ENCODE measurements around the gene FGF3.

Gene FGF3

GRCh38 chr11:69801513-69802335, 17.5 kb downstream of the FGF3 start:
- TF ChIP-seq ZFX (IDR thresholded peaks at IDR 0.05): no peak
- TF ChIP-seq, protein P1, sequence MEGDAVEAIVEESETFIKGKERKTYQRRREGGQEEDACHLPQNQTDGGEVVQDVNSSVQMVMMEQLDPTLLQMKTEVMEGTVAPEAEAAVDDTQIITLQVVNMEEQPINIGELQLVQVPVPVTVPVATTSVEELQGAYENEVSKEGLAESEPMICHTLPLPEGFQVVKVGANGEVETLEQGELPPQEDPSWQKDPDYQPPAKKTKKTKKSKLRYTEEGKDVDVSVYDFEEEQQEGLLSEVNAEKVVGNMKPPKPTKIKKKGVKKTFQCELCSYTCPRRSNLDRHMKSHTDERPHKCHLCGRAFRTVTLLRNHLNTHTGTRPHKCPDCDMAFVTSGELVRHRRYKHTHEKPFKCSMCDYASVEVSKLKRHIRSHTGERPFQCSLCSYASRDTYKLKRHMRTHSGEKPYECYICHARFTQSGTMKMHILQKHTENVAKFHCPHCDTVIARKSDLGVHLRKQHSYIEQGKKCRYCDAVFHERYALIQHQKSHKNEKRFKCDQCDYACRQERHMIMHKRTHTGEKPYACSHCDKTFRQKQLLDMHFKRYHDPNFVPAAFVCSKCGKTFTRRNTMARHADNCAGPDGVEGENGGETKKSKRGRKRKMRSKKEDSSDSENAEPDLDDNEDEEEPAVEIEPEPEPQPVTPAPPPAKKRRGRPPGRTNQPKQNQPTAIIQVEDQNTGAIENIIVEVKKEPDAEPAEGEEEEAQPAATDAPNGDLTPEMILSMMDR (conservative IDR thresholded peaks at IDR 0.05): peak; percentile 81
- no peak overlapping the region for H3K27ac ChIP-seq

GRCh38 chr11:69800278-69800677, 18.9 kb downstream of the FGF3 start:
- TF ChIP-seq ZFX (IDR thresholded peaks at IDR 0.05): no peak
- TF ChIP-seq, protein P1 (conservative IDR thresholded peaks at IDR 0.05): no peak

GRCh38 chr11:69799582-69799981, 19.6 kb downstream of the FGF3 start:
- TF ChIP-seq, protein P1 (conservative IDR thresholded peaks at IDR 0.05): no peak
- no peak for TF ChIP-seq ZFX (IDR thresholded peaks at IDR 0.05)

More at GRCh38 chr11:69800278-69800677, 18.9 kb downstream of the FGF3 start:
- H3K27ac ChIP-seq: no peak overlapping the region

DNA sequence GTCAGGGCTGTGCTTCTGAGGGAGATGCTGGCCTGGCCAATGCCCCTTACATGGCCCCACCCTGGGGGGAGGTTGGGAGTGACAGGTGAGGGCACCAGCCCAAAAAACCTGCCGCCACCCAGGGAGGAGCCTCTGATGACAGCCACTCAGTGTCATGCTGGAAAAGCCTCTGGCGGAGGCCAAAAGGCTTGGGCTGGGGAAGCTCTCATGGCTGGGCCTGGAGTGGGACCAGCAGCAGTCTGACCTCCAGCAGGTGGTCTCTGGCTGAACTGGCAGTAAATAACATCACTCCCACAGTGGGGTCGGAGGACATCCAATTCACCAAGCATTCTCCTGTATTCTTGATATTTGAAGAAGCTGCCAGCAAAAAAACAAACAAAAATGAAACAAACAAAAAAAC, 20.1 kb downstream of the FGF3 start:
- H3K27ac ChIP-seq: no peak overlapping the region
- TF ChIP-seq ZFX (IDR thresholded peaks at IDR 0.05): no peak
- TF ChIP-seq, protein P1 (conservative IDR thresholded peaks at IDR 0.05): no peak

More at GRCh38 chr11:69799582-69799981, 19.6 kb downstream of the FGF3 start:
- H3K27ac ChIP-seq: no peak overlapping the region

- no peak for TF ChIP-seq ZFX (IDR thresholded peaks at IDR 0.05)
- H3K27ac ChIP-seq: no peak overlapping the region
Measured at GRCh38 chr11:69797737-69798528, 21.3 kb downstream of the FGF3 start.

DNA sequence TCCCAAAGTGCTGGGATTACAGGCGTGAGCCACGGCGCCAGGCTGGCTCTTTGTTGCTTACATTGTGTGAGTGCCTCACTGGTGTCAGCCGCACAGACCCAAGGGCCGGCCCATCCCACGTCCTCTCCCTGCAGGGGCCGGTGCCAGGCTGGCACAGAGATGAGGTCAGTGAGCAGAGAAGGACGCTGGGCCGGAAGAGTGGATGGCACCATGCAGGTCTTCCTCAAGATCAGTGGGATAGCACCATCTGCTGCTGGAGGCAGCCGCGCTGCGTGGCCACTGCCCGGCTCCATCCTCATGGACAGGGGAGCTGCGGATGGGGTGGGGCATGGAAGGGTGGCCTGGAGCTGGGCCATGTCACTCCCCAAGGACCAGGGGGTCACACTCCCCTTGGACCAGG, 22.1 kb downstream of the FGF3 start:
- TF ChIP-seq ZFX (IDR thresholded peaks at IDR 0.05): no peak
- TF ChIP-seq, protein P1 (conservative IDR thresholded peaks at IDR 0.05): no peak
- H3K27ac ChIP-seq: no peak overlapping the region

GRCh38 chr11:69796063-69796462, 23.2 kb downstream of the FGF3 start:
- TF ChIP-seq, protein P1 (conservative IDR thresholded peaks at IDR 0.05): no peak
- TF ChIP-seq ZFX (IDR thresholded peaks at IDR 0.05): no peak
- H3K27ac ChIP-seq: no peak overlapping the region

Measured in C4-2B (cell line).